ENCODE measurements around the gene PPP2R1A.

- TF ChIP-seq CTCF (IDR thresholded peaks at IDR 0.05; ENCODE audit: low read depth, low read length, poor library complexity, severe bottlenecking) (no peak), EZH2phosphoT487 (IDR thresholded peaks at IDR 0.05; ENCODE audit: borderline replicate concordance, low read length) (no peak)
These were observed 41.5 kb downstream of the PPP2R1A start for GRCh38 chr19:52231154-52231910.
